Esophagus muscularis mucosa (tissue), 4 donors: ENCODE data around the gene SLC52A3.

ENCODE experiments used
- EP300 ChIP-seq: sonication (generic); formaldehyde crosslinking; IDR thresholded peaks from one replicate; pipeline ENCODE4 v1.6.1; 2017; ENCODE audit warnings: antibody characterized with exemption
- POLR2A ChIP-seq: fragments of 450-650 bp; IDR thresholded peaks from one replicate; pipeline ENCODE4 v1.6.1; 2017; ENCODE audit warnings: antibody characterized with exemption, moderate library complexity, mild to moderate bottlenecking, low read depth
- POLR2AphosphoS5 ChIP-seq, 2 donors: sonication (generic); formaldehyde crosslinking; IDR thresholded peaks; one replicate each; pipeline ENCODE4 v1.6.1; 2017; ENCODE audit warnings: antibody characterized with exemption in 2 of 2
- TF ChIP-seq, protein P1 (sequence below), 3 experiments: fragments of 200-600 bp in 2 of 3; fragments of 450-650 bp in 1 of 3; sonication (generic) in 2 of 3; IDR thresholded peaks; one replicate each; pipeline ENCODE4 v1.5.1; 2017 to 2019; ENCODE audit warnings: antibody characterized with exemption in 3 of 3, mild to moderate bottlenecking in 2 of 3, moderate library complexity in 1 of 3

DNA sequence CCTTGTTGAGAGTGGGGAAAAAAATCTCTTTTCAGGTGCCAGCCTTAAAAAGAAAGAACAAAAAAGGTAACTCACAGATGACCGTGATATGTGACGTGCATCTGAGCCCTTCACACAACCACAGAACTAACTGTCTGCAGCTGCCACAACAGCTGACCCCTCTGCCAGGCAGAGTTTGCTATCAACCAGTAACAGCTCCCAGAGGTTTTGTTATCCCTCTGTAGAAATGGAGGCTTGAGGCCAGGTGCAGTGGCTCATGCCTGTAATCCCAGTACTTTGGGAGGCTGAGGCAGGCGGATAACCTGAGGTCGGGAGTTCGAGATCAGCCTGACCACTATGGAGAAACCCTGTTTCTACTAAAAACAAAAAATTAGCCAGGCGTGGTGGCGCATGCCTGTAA lies 42.8 kb downstream of the SLC52A3 start:
- TF ChIP-seq, protein P1, sequence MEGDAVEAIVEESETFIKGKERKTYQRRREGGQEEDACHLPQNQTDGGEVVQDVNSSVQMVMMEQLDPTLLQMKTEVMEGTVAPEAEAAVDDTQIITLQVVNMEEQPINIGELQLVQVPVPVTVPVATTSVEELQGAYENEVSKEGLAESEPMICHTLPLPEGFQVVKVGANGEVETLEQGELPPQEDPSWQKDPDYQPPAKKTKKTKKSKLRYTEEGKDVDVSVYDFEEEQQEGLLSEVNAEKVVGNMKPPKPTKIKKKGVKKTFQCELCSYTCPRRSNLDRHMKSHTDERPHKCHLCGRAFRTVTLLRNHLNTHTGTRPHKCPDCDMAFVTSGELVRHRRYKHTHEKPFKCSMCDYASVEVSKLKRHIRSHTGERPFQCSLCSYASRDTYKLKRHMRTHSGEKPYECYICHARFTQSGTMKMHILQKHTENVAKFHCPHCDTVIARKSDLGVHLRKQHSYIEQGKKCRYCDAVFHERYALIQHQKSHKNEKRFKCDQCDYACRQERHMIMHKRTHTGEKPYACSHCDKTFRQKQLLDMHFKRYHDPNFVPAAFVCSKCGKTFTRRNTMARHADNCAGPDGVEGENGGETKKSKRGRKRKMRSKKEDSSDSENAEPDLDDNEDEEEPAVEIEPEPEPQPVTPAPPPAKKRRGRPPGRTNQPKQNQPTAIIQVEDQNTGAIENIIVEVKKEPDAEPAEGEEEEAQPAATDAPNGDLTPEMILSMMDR (IDR thresholded peaks at IDR 0.05): no peak
- TF ChIP-seq POLR2A: no peak
- TF ChIP-seq POLR2AphosphoS5 (IDR thresholded peaks at IDR 0.05): no peak
- TF ChIP-seq EP300: no peak
